ENCODE results near the gene B3GNT2. TPM values are rescaled to one million over a fixed set of nuclear protein-coding genes. Genes with fewer than 3 reads are reported as not detected.

Gene B3GNT2
- polyA plus RNA-seq, 4 donors, result 13.4 to 24.7 (median 19.2) TPM

- 72 to 94% (median 89%) methylated on average over 3 of the region's 3 CpGs for WGBS, 3 donors
- Histone ChIP-seq H3K9me3 (ENCODE audit: control insufficient read depth in 2 of 2, insufficient read depth in 1 of 2, low read depth in 1 of 2, low read length in 1 of 2) (no peaks in the 10 kb centered on the region), H3K4me3 (ENCODE audit: low read depth in 1 of 3, low read length in 3 of 3) (no peak overlapping the region), H3K27me3 (ENCODE audit: control insufficient read depth in 3 of 3, insufficient read depth in 3 of 3, low read length in 3 of 3) (no peaks in the 10 kb centered on the region), H3K27ac (ENCODE audit: low read depth in 1 of 3, low read length in 2 of 3) (no peak overlapping the region), H3K4me1 (ENCODE audit: control insufficient read depth in 3 of 3, insufficient read depth in 2 of 3, low read depth in 1 of 3, low read length in 2 of 3) (no peaks in the 10 kb centered on the region), H3K36me3 (ENCODE audit: control insufficient read depth in 3 of 3, insufficient read depth in 2 of 3, low read depth in 1 of 3, low read length in 3 of 3) (no peaks in the 10 kb centered on the region)
- FAIRE-seq (no peak), DNase-seq (no peak)
These were observed 52.3 kb downstream of the B3GNT2 start for GRCh38 chr2:62248226-62248625.

GRCh38 chr2:62250239-62250638 is 54.3 kb downstream of the B3GNT2 start:
- Histone ChIP-seq H3K27ac (ENCODE audit: low read depth in 1 of 3, low read length in 2 of 3) (no peak overlapping the region), H3K27me3 (ENCODE audit: control insufficient read depth in 3 of 3, insufficient read depth in 3 of 3, low read length in 3 of 3) (no peaks in the 10 kb centered on the region), H3K9me3 (ENCODE audit: control insufficient read depth in 2 of 2, insufficient read depth in 1 of 2, low read depth in 1 of 2, low read length in 1 of 2) (peaks cover 0 to 1% of the 10 kb centered on the region in 2 donors), H3K4me1 (ENCODE audit: control insufficient read depth in 3 of 3, insufficient read depth in 2 of 3, low read depth in 1 of 3, low read length in 2 of 3) (no peaks in the 10 kb centered on the region), H3K36me3 (ENCODE audit: control insufficient read depth in 3 of 3, insufficient read depth in 2 of 3, low read depth in 1 of 3, low read length in 3 of 3) (no peaks in the 10 kb centered on the region), H3K4me3 (ENCODE audit: low read depth in 1 of 3, low read length in 3 of 3) (no peak overlapping the region)
- WGBS, 3 donors, result 83 to 91% (median 86%) methylated on average over 4 of the region's 4 CpGs
- no peak for DNase-seq
- no peak for FAIRE-seq

GRCh38 chr2:62254424-62255266 is 58.7 kb downstream of the B3GNT2 start:
- no peak overlapping the region for H3K4me3 ChIP-seq (ENCODE audit: low read depth in 1 of 3, low read length in 3 of 3)
- H3K4me1 ChIP-seq (ENCODE audit: control insufficient read depth in 3 of 3, insufficient read depth in 2 of 3, low read depth in 1 of 3, low read length in 2 of 3), result no peaks in the 10 kb centered on the region
- H3K9me3 ChIP-seq (ENCODE audit: control insufficient read depth in 2 of 2, insufficient read depth in 1 of 2, low read depth in 1 of 2, low read length in 1 of 2), result peaks cover 0 to 1% of the 10 kb centered on the region in 2 donors
- 92 to 96% (median 94%) methylated on average over 1 of the region's 1 CpG for WGBS, 3 donors
- no peaks in the 10 kb centered on the region for H3K27me3 ChIP-seq (ENCODE audit: control insufficient read depth in 3 of 3, insufficient read depth in 3 of 3, low read length in 3 of 3)
- peak in 1 of 2 donors; percentile 38 for DNase-seq
- FAIRE-seq, result no peak
- H3K36me3 ChIP-seq (ENCODE audit: control insufficient read depth in 3 of 3, insufficient read depth in 2 of 3, low read depth in 1 of 3, low read length in 3 of 3), result no peaks in the 10 kb centered on the region
- H3K27ac ChIP-seq (ENCODE audit: low read depth in 1 of 3, low read length in 2 of 3), result peak overlapping the region in 1 of 3 donors; percentile 65

- FAIRE-seq (no peak), DNase-seq (no peak)
- whole genome bisulfite sequencing, 3 donors, result 89 to 91% (median 90%) methylated on average over 4 of the region's 4 CpGs
- no peak overlapping the region for H3K4me3 ChIP-seq (ENCODE audit: low read depth in 1 of 3, low read length in 3 of 3)
- H3K27ac ChIP-seq (ENCODE audit: low read depth in 1 of 3, low read length in 2 of 3), result no peak overlapping the region
- H3K4me1 ChIP-seq (ENCODE audit: control insufficient read depth in 3 of 3, insufficient read depth in 2 of 3, low read depth in 1 of 3, low read length in 2 of 3), result no peaks in the 10 kb centered on the region
- no peaks in the 10 kb centered on the region for H3K27me3 ChIP-seq (ENCODE audit: control insufficient read depth in 3 of 3, insufficient read depth in 3 of 3, low read length in 3 of 3)
- H3K36me3 ChIP-seq (ENCODE audit: control insufficient read depth in 3 of 3, insufficient read depth in 2 of 3, low read depth in 1 of 3, low read length in 3 of 3), result no peaks in the 10 kb centered on the region
- H3K9me3 ChIP-seq (ENCODE audit: control insufficient read depth in 2 of 2, insufficient read depth in 1 of 2, low read depth in 1 of 2, low read length in 1 of 2), result peaks cover 0 to 1% of the 10 kb centered on the region in 2 donors
These were observed 61.6 kb downstream of the B3GNT2 start for GRCh38 chr2:62257466-62257865.

GRCh38 chr2:62263076-62263715 is 67.3 kb downstream of the B3GNT2 start:
- H3K27me3 ChIP-seq (ENCODE audit: control insufficient read depth in 3 of 3, insufficient read depth in 3 of 3, low read length in 3 of 3), result no peaks in the 10 kb centered on the region
- WGBS, 3 donors, result 78 to 86% (median 83%) methylated on average over 6 of the region's 6 CpGs
- FAIRE-seq (no peak), DNase-seq (no peak)
- H3K4me1 ChIP-seq (ENCODE audit: control insufficient read depth in 3 of 3, insufficient read depth in 2 of 3, low read depth in 1 of 3, low read length in 2 of 3), result no peaks in the 10 kb centered on the region
- H3K4me3 ChIP-seq (ENCODE audit: low read depth in 1 of 3, low read length in 3 of 3), result no peak overlapping the region
- H3K27ac ChIP-seq (ENCODE audit: low read depth in 1 of 3, low read length in 2 of 3), result no peak overlapping the region
- no peaks in the 10 kb centered on the region for H3K9me3 ChIP-seq (ENCODE audit: control insufficient read depth in 2 of 2, insufficient read depth in 1 of 2, low read depth in 1 of 2, low read length in 1 of 2)
- H3K36me3 ChIP-seq (ENCODE audit: control insufficient read depth in 3 of 3, insufficient read depth in 2 of 3, low read depth in 1 of 3, low read length in 3 of 3), result no peaks in the 10 kb centered on the region

GRCh38 chr2:62264186-62264585 is 68.3 kb downstream of the B3GNT2 start:
- Histone ChIP-seq H3K27ac (ENCODE audit: low read depth in 1 of 3, low read length in 2 of 3) (no peak overlapping the region), H3K4me1 (ENCODE audit: control insufficient read depth in 3 of 3, insufficient read depth in 2 of 3, low read depth in 1 of 3, low read length in 2 of 3) (no peaks in the 10 kb centered on the region), H3K36me3 (ENCODE audit: control insufficient read depth in 3 of 3, insufficient read depth in 2 of 3, low read depth in 1 of 3, low read length in 3 of 3) (no peaks in the 10 kb centered on the region), H3K9me3 (ENCODE audit: control insufficient read depth in 2 of 2, insufficient read depth in 1 of 2, low read depth in 1 of 2, low read length in 1 of 2) (peaks cover 0 to 3% of the 10 kb centered on the region in 2 donors), H3K27me3 (ENCODE audit: control insufficient read depth in 3 of 3, insufficient read depth in 3 of 3, low read length in 3 of 3) (no peaks in the 10 kb centered on the region), H3K4me3 (ENCODE audit: low read depth in 1 of 3, low read length in 3 of 3) (no peak overlapping the region)
- DNase-seq (no peak), FAIRE-seq (no peak)
- 75 to 82% (median 79%) methylated on average over 3 of the region's 3 CpGs for WGBS, 3 donors

GRCh38 chr2:62265106-62265505 is 69.2 kb downstream of the B3GNT2 start:
- Histone ChIP-seq H3K9me3 (ENCODE audit: control insufficient read depth in 2 of 2, insufficient read depth in 1 of 2, low read depth in 1 of 2, low read length in 1 of 2) (peaks cover 0 to 3% of the 10 kb centered on the region in 2 donors), H3K36me3 (ENCODE audit: control insufficient read depth in 3 of 3, insufficient read depth in 2 of 3, low read depth in 1 of 3, low read length in 3 of 3) (no peaks in the 10 kb centered on the region), H3K27ac (ENCODE audit: low read depth in 1 of 3, low read length in 2 of 3) (no peak overlapping the region), H3K27me3 (ENCODE audit: control insufficient read depth in 3 of 3, insufficient read depth in 3 of 3, low read length in 3 of 3) (no peaks in the 10 kb centered on the region), H3K4me3 (ENCODE audit: low read depth in 1 of 3, low read length in 3 of 3) (no peak overlapping the region), H3K4me1 (ENCODE audit: control insufficient read depth in 3 of 3, insufficient read depth in 2 of 3, low read depth in 1 of 3, low read length in 2 of 3) (no peaks in the 10 kb centered on the region)
- WGBS, 3 donors, result 77 to 98% (median 87%) methylated on average over 4 of the region's 4 CpGs
- FAIRE-seq (no peak), DNase-seq (no peak)

GRCh38 chr2:62266433-62267038 is 70.6 kb downstream of the B3GNT2 start:
- H3K27ac ChIP-seq (ENCODE audit: low read depth in 1 of 3, low read length in 2 of 3), result no peak overlapping the region
- H3K4me3 ChIP-seq (ENCODE audit: low read depth in 1 of 3, low read length in 3 of 3), result no peak overlapping the region
- no peaks in the 10 kb centered on the region for H3K36me3 ChIP-seq (ENCODE audit: control insufficient read depth in 3 of 3, insufficient read depth in 2 of 3, low read depth in 1 of 3, low read length in 3 of 3)
- peaks cover 0 to 3% of the 10 kb centered on the region in 2 donors for H3K9me3 ChIP-seq (ENCODE audit: control insufficient read depth in 2 of 2, insufficient read depth in 1 of 2, low read depth in 1 of 2, low read length in 1 of 2)
- WGBS, 3 donors, result 65 to 75% (median 70%) methylated on average over 6 to 7 of the region's 7 CpGs
- DNase-seq (peak; percentile 3 to 9), FAIRE-seq (no peak)
- H3K27me3 ChIP-seq (ENCODE audit: control insufficient read depth in 3 of 3, insufficient read depth in 3 of 3, low read length in 3 of 3), result no peaks in the 10 kb centered on the region
- no peaks in the 10 kb centered on the region for H3K4me1 ChIP-seq (ENCODE audit: control insufficient read depth in 3 of 3, insufficient read depth in 2 of 3, low read depth in 1 of 3, low read length in 2 of 3)

All from small intestine (tissue), 7 donors.